ENCODE results near the gene CSF1.

The CSF1 gene

GRCh38 chr1:109883248-109883955 is 27.2 kb upstream of the CSF1 start:
- DNase-seq (ENCODE audit: low spot score) = no peak

- DNase-seq (ENCODE audit: low spot score) = no peak
Observed at GRCh38 chr1:109884242-109884891, 26.3 kb upstream of the CSF1 start.

GRCh38 chr1:109885589-109885988 is 25.1 kb upstream of the CSF1 start:
- DNase-seq (ENCODE audit: low spot score) = no peak

- DNase-seq (ENCODE audit: low spot score) = no peak
Observed at GRCh38 chr1:109886827-109887226, 23.8 kb upstream of the CSF1 start.

GRCh38 chr1:109887271-109887670 is 23.4 kb upstream of the CSF1 start:
- no peak for DNase-seq (ENCODE audit: low spot score)

- no peak for DNase-seq (ENCODE audit: low spot score)
Observed at GRCh38 chr1:109887884-109888283, 22.8 kb upstream of the CSF1 start.

- no peak for DNase-seq (ENCODE audit: low spot score)
Observed at GRCh38 chr1:109889094-109889493, 21.6 kb upstream of the CSF1 start.

- DNase-seq (ENCODE audit: low spot score) = no peak
Observed at GRCh38 chr1:109890115-109890953, 20.3 kb upstream of the CSF1 start.

GRCh38 chr1:109891930-109892329 is 18.7 kb upstream of the CSF1 start:
- no peak for DNase-seq (ENCODE audit: low spot score)

- no peak for DNase-seq (ENCODE audit: low spot score)
Observed at GRCh38 chr1:109892561-109893368, 17.9 kb upstream of the CSF1 start.

GRCh38 chr1:109893532-109894171 is 17.0 kb upstream of the CSF1 start:
- no peak for DNase-seq (ENCODE audit: low spot score)

- no peak for DNase-seq (ENCODE audit: low spot score)
Observed at GRCh38 chr1:109894823-109895719, 15.6 kb upstream of the CSF1 start.

- DNase-seq (ENCODE audit: low spot score) = no peak
Observed at GRCh38 chr1:109895720-109896504, 14.7 kb upstream of the CSF1 start.

- no peak for DNase-seq (ENCODE audit: low spot score)
Observed at GRCh38 chr1:109896681-109897080, 14.0 kb upstream of the CSF1 start.

- DNase-seq (ENCODE audit: low spot score) = no peak
Observed at GRCh38 chr1:109897259-109897955, 13.2 kb upstream of the CSF1 start.

GRCh38 chr1:109898842-109899241 is 11.8 kb upstream of the CSF1 start:
- no peak for DNase-seq (ENCODE audit: low spot score)

GRCh38 chr1:109901141-109901523 is 9.5 kb upstream of the CSF1 start:
- DNase-seq (ENCODE audit: low spot score) = no peak

- no peak for DNase-seq (ENCODE audit: low spot score)
Observed at GRCh38 chr1:109901524-109902145, 9.0 kb upstream of the CSF1 start.
